HCT116 (cell line): Measurements from ENCODE around the gene PON1. TPM values are rescaled to one million over a fixed set of nuclear protein-coding genes. Genes with fewer than 3 reads are reported as not detected.

Source experiments
- ATAC-seq: fragments of 200-7000 bp; cut with Tn5 transposase; 2 replicates; pipeline ENCODE4 v1.9.1; 2020; ENCODE audit warnings: mild to moderate bottlenecking, moderate library complexity
- BruUV-seq: library from RNA; stranded (reverse); fragments of 400-500 nt; replicated peaks from 2 replicates; lab custom pipeline; 2021; lab: Mats Ljungman, UMichigan
- CTCF ChIA-PET: fragments of 300-600 bp; sonication (Branson Sonifier 250); formaldehyde crosslinking; loops from one replicate; lab custom pipeline; 2021; ENCODE audit warnings: antibody characterized with exemption; lab: Charles Lee
- POLR2A ChIA-PET: fragments of 300-600, 350-600 bp; sonication (Branson Sonifier 250); formaldehyde crosslinking; loops from one replicate; lab custom pipeline; 2021; ENCODE audit warnings: antibody characterized with exemption; lab: Charles Lee
- RAD21 ChIA-PET, 2 experiments: fragments of 300-600 bp; sonication (Branson Sonifier 250); formaldehyde crosslinking; loops; one replicate each; lab custom pipeline; 2023; ENCODE audit warnings: low total read pairs in 2 of 2; ENCODE audit not compliant: uncharacterized antibody in 2 of 2, unreplicated experiment in 2 of 2, low non-redundant PET in 1 of 2; lab: Charles Lee
- DNase-seq: peaks from one replicate; pipeline ENCODE4 v3.0.0-alpha.2; 2010; ENCODE audit warnings: low read depth, low spot score
- H2AFZ ChIP-seq: fragments of 200-600 bp; shearing (Covaris generic), sonication (generic); 2 replicates; pipeline ENCODE4 v1.6.1; 2017; ENCODE audit warnings: low read depth, mixed run types, mixed read lengths, antibody characterized with exemption, low read length; ENCODE audit not compliant: poor library complexity, severe bottlenecking
- H3K27ac ChIP-seq: 2 replicates; pipeline ENCODE4 v1.5.1; 2012; ENCODE audit warnings: low read depth, low read length
- H3K27me3 ChIP-seq: fragments of 200-600 bp; sonication (generic); 2 replicates; pipeline ENCODE4 v1.6.1; 2016; ENCODE audit warnings: mixed run types, low read length, mixed read lengths; ENCODE audit not compliant: insufficient read depth
- H3K36me3 ChIP-seq, 2 experiments: fragments of 200-500 bp in 1 of 2; fragments of 200-600 bp in 1 of 2; sonication (Bioruptor generic) in 1 of 2; sonication (generic) in 1 of 2; 2 replicates each; pipeline versions ENCODE4 v1.5.1 to v1.6.1; 2014 to 2016; ENCODE audit warnings: low read length in 2 of 2, inconsistent platforms in 1 of 2, mixed read lengths in 1 of 2, mixed run types in 1 of 2; ENCODE audit not compliant: insufficient read depth in 2 of 2, control insufficient read depth in 1 of 2
- H3K4me1 ChIP-seq, 2 experiments: fragments of 200-600 bp in 1 of 2; sonication (generic) in 1 of 2; 2 replicates each; pipeline versions ENCODE4 v1.5.1 to v1.6.1; 2012 to 2017; ENCODE audit warnings: low read length in 2 of 2, inconsistent platforms in 1 of 2, mild to moderate bottlenecking in 1 of 2, mixed read lengths in 1 of 2, mixed run types in 1 of 2, moderate library complexity in 1 of 2; ENCODE audit not compliant: insufficient read depth in 2 of 2, control insufficient read depth in 1 of 2
- H3K4me2 ChIP-seq: fragments of 200-600 bp; sonication (generic); 2 replicates; pipeline ENCODE4 v1.6.1; 2017; ENCODE audit warnings: mixed run types, low read length, mixed read lengths
- H3K4me3 ChIP-seq, 2 experiments: fragments of 200-600 bp in 1 of 2; sonication (generic) in 1 of 2; replicated peaks in 1 of 2; 2 replicates each; pipeline ENCODE4 v1.5.1; 2011 to 2016; ENCODE audit warnings: low read length in 2 of 2, control low read depth in 1 of 2, low read depth in 1 of 2, mild to moderate bottlenecking in 1 of 2, mixed read lengths in 1 of 2, mixed run types in 1 of 2
- H3K79me2 ChIP-seq: fragments of 200-600 bp; sonication (generic); 2 replicates; pipeline ENCODE4 v1.6.1; 2017; ENCODE audit warnings: mild to moderate bottlenecking, mixed run types, low read length, moderate library complexity, mixed read lengths; ENCODE audit not compliant: insufficient read depth
- H3K9ac ChIP-seq: fragments of 200-600 bp; sonication (generic); 2 replicates; pipeline ENCODE4 v1.6.1; 2016; ENCODE audit warnings: low read length, mixed read lengths
- H3K9me2 ChIP-seq: fragments of 200-600 bp; sonication (generic), shearing (Covaris generic); 2 replicates; pipeline ENCODE4 v1.6.1; 2017; ENCODE audit warnings: mixed run types, mild to moderate bottlenecking, moderate library complexity; ENCODE audit not compliant: insufficient read depth
- H3K9me3 ChIP-seq, 2 experiments: fragments of 200-500 bp in 1 of 2; fragments of 200-600 bp in 1 of 2; sonication (Bioruptor generic) in 1 of 2; sonication (generic) in 1 of 2; 2 replicates each; pipeline ENCODE4 v1.6.1; 2014 to 2017; ENCODE audit warnings: low read length in 2 of 2, mixed read lengths in 2 of 2, inconsistent platforms in 1 of 2, low read depth in 1 of 2, mild to moderate bottlenecking in 1 of 2, mixed run types in 1 of 2, moderate library complexity in 1 of 2; ENCODE audit not compliant: control insufficient read depth in 1 of 2, insufficient read depth in 1 of 2
- H4K20me1 ChIP-seq: fragments of 200-600 bp; sonication (generic), shearing (Covaris generic); 2 replicates; pipeline ENCODE4 v1.6.1; 2017; ENCODE audit warnings: mixed run types, mild to moderate bottlenecking, moderate library complexity; ENCODE audit not compliant: insufficient read depth
- CBX3 ChIP-seq: IDR thresholded peaks from 2 replicates; pipeline ENCODE4 v1.6.1; 2012; ENCODE audit warnings: low read depth
- CEBPB ChIP-seq: IDR thresholded peaks from 2 replicates; pipeline ENCODE4 v1.6.1; 2012; ENCODE audit warnings: low read depth
- EGR1 ChIP-seq: IDR thresholded peaks from 2 replicates; pipeline ENCODE4 v1.6.1; 2012; ENCODE audit warnings: low read depth
- EZH2phosphoT487 ChIP-seq: fragments of 200-600 bp; IDR thresholded peaks from 2 replicates; pipeline ENCODE4 v1.6.1; 2018; ENCODE audit warnings: antibody characterized with exemption, borderline replicate concordance
- FOSL1 ChIP-seq: IDR thresholded peaks from 2 replicates; pipeline ENCODE4 v1.6.1; 2012; ENCODE audit warnings: low read depth
- JUND ChIP-seq: IDR thresholded peaks from 2 replicates; pipeline ENCODE4 v1.6.1; 2012
- POLR2AphosphoS5 ChIP-seq: IDR thresholded peaks from 2 replicates; pipeline ENCODE4 v1.6.1; 2011; ENCODE audit warnings: mild to moderate bottlenecking, low read depth, low read length, moderate library complexity
- REST ChIP-seq: IDR thresholded peaks from 2 replicates; pipeline ENCODE4 v1.6.1; 2012; ENCODE audit warnings: low read depth
- SP1 ChIP-seq: IDR thresholded peaks from 2 replicates; pipeline ENCODE4 v1.6.1; 2012; ENCODE audit warnings: low read depth
- SRF ChIP-seq: IDR thresholded peaks from 2 replicates; pipeline ENCODE4 v1.6.1; 2012; ENCODE audit warnings: low read depth
- ZBTB33 ChIP-seq: IDR thresholded peaks from 2 replicates; pipeline ENCODE4 v1.6.1; 2011; ENCODE audit warnings: mild to moderate bottlenecking, low read length, moderate library complexity; ENCODE audit not compliant: insufficient replicate concordance; ENCODE audit errors: extremely low read depth
- ZNF274 ChIP-seq: fragments of 200-500 bp; sonication (Bioruptor generic); IDR thresholded peaks from 2 replicates; pipeline ENCODE4 v1.6.1; 2014; ENCODE audit warnings: mild to moderate bottlenecking, low read depth, low read length, inconsistent platforms
- intact Hi-C: fragments of 100-400 bp; cut with micrococcal nuclease; formaldehyde crosslinking; loops from 2 replicates; pipeline ENCODE4 v1.10.0; 2022
- total RNA-seq: library from RNA; stranded (reverse); gene quantifications from one replicate; pipeline ENCODE4 v1.2.1, GENCODE V29; 2021; ENCODE audit not compliant: unreplicated experiment
- TF ChIP-seq, protein P1 (sequence below): IDR thresholded peaks from 2 replicates; pipeline ENCODE4 v1.6.1; 2012

Gene PON1
- total RNA-seq, 1 experiment from 2014 or later: 0.20 TPM

- Histone ChIP-seq H3K27me3 (no peaks in the 10 kb centered on the region), H3K9me3 (no peaks in the 10 kb centered on the region), H4K20me1 (no peaks in the 10 kb centered on the region), H3K9ac (no peak overlapping the region), H3K79me2 (no peaks in the 10 kb centered on the region), H3K4me1 (no peaks in the 10 kb centered on the region), H3K4me3 (no peak overlapping the region), H2AFZ (no peak overlapping the region), H3K36me3 (no peaks in the 10 kb centered on the region), H3K9me2 (no peaks in the 10 kb centered on the region), H3K4me2 (no peak overlapping the region), H3K27ac (no peak overlapping the region)
- ATAC-seq (no peak), DNase-seq (no peak)
- POLR2A ChIA-PET: no interaction called here
- intact Hi-C loops: no loop called here
- RAD21 ChIA-PET: no interaction called here
- TF ChIP-seq CBX3 (no peak), FOSL1 (no peak), EGR1 (no peak), JUND (no peak), CEBPB (no peak), POLR2AphosphoS5 (no peak)
- no TSS peak for BruUV-seq
- CTCF ChIA-PET: no interaction called here
Measured at GRCh38 chr7:95297041-95297440, 27.3 kb downstream of the PON1 start.

GRCh38 chr7:95296456-95296855 is 27.9 kb downstream of the PON1 start:
- Histone ChIP-seq H2AFZ (no peak overlapping the region), H3K4me2 (no peak overlapping the region)
- RAD21 ChIA-PET: no interaction called here
- TF ChIP-seq POLR2AphosphoS5 (no peak), SP1 (no peak), CBX3 (no peak), ZNF274 (no peak), ZBTB33 (no peak), SRF (no peak), CEBPB (no peak), REST (no peak), FOSL1 (no peak), EZH2phosphoT487 (no peak)
- TF ChIP-seq, protein P1, sequence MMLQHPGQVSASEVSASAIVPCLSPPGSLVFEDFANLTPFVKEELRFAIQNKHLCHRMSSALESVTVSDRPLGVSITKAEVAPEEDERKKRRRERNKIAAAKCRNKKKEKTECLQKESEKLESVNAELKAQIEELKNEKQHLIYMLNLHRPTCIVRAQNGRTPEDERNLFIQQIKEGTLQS: no peak

More at GRCh38 chr7:95296456-95296855, 27.9 kb downstream of the PON1 start:
- intact Hi-C loops: no loop called here
- ATAC-seq (no peak), DNase-seq (no peak)
- ChIA-PET CTCF (no interaction called here), POLR2A (no interaction called here)
- H3K9ac ChIP-seq: no peak overlapping the region
- H3K4me3 ChIP-seq: no peak overlapping the region
- no peaks in the 10 kb centered on the region for H3K4me1 ChIP-seq
- no peaks in the 10 kb centered on the region for H4K20me1 ChIP-seq
- no TSS peak for BruUV-seq
- H3K9me2 ChIP-seq: no peaks in the 10 kb centered on the region
- no peaks in the 10 kb centered on the region for H3K79me2 ChIP-seq
- H3K27ac ChIP-seq: no peak overlapping the region
- H3K27me3 ChIP-seq: no peaks in the 10 kb centered on the region
- H3K36me3 ChIP-seq: no peaks in the 10 kb centered on the region
- no peaks in the 10 kb centered on the region for H3K9me3 ChIP-seq
